NCI-H2107 (cell line): Measurements from ENCODE around the gene RHEBL1.

Source experiments
- DNase-seq: peaks from one replicate; lab custom pipeline; 2025; lab: John Stamatoyannopoulos, UW

RHEBL1 gene

DNA sequence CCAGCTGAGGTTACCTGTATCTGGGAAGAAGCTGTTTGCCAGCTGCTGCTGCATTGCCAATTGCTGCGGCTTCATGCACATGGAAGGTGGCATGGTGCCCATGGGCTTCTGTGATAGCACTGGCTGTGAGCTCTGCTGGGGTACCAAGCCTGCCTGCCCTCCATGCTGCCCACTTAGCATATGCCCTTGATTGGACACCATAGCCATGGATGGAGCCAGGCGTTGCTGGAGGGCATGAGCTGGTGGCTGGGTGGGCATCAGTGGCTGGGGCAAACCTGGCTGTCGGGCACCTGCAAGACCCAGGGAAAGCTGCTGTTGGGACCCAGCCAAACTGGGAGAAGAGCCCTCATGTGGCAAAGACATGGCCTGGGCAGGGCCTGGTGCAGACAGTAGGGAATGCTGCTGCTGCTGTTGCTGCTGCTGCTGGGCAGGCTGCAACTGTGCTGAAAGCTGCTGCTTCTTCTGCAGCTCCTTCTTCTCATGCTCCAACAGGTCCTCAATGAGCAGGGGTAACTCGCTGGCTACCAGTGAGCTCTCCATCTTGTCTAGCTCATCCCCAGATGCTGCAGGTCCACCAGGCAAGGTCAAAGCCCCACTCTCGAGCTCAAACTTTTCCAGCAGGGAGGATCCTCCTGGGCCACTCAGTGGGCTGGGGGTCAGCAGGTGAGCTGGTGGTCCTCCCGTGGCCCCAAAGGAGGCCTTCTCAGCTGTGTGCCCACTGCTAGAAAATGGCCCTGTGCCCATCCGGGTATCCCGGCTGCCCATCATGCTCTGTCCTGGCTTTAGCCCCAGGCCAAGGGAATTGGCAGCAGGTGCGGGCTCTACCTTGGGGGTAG is 32.5 kb downstream of the RHEBL1 start:
- DNase-seq, result no peak

GRCh38 chr12:49036029-49036428 is 33.8 kb downstream of the RHEBL1 start:
- DNase-seq, result no peak

DNA sequence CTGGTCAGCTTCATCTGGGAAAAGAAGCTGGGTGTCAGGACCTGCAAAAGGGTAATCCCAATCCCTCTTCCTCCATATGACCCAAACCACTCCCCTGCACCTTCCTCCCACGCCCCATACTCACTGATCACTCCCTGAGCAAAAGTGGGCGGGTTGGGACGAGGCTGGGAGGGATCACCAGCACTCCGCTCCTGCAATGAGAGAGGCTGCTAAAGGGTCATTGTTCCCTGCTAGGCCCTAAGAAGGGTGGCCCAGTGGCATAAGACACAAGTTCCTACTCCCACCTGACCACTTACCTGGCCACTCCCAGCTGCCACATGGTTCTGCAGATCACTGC is 35.5 kb downstream of the RHEBL1 start:
- no peak for DNase-seq

GRCh38 chr12:49033611-49034285 is 36.0 kb downstream of the RHEBL1 start:
- no peak for DNase-seq

GRCh38 chr12:49032679-49033447 is 36.9 kb downstream of the RHEBL1 start:
- DNase-seq, result no peak

GRCh38 chr12:49032276-49032675 is 37.5 kb downstream of the RHEBL1 start:
- no peak for DNase-seq

GRCh38 chr12:49031573-49032161 is 38.1 kb downstream of the RHEBL1 start:
- no peak for DNase-seq

GRCh38 chr12:49030714-49031572 is 38.8 kb downstream of the RHEBL1 start:
- no peak for DNase-seq

GRCh38 chr12:49030119-49030518 is 39.7 kb downstream of the RHEBL1 start:
- DNase-seq, result no peak

DNA sequence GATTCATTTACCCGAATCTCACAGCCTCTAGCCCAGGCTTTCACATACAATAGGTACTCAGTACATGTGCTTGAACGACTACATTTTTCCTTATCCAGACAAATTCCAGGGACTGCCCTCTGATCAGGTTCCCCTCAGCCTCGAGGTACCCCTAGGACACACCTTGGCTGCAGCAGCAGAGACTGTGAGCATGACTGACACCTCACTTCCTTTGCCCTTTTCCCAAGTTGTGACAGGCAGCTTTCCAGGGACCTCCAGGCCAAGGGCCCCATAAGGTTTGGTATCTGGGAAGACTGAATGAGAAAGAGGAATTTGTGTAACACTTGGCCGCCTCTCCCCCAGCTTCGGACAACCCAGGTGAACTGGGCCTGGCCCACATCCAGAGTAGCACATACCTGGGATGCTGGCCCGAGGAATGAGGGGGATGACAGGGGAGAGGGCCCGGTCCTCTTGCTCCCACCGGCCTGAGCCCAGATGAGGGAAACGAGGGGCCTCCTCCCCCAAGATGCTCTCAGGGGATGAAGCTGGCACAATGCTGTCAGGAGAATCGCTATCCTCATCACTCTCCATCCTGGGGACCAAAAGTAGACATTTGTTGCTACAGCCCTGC is 41.0 kb downstream of the RHEBL1 start:
- no peak for DNase-seq

DNA sequence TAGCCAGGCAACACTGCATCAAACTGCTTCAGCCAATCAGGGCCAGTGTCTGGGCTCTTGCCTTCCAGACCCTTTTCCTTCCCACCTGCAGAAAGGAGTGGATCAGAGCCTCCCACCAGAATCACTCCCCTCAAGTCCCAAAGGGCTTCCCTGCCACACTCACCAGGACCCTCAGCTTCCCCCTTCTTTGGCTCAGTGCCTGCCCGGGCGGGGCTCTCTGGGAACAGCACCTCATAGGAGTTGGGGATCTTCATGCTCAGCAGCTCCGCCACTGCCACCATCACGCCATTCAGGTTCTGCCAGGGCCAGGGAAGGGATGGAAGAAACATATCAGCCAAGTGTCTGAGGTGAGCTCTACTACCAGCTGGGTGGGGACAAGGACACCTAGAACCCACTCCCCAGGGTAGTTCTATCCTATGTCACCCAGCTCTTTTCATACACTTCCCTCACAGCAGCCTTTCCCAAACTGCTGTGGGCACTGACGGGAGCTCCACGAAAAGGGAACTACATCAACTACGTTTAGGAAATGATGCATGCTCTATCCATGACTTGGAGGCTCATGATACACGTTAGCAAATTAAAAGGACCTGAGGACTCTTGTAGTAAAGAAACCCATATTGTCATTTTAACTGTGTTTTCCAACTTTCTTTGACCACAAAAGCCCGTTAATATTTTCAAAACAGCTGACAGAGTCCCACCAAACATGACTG is 41.8 kb downstream of the RHEBL1 start:
- DNase-seq, result no peak

DNA sequence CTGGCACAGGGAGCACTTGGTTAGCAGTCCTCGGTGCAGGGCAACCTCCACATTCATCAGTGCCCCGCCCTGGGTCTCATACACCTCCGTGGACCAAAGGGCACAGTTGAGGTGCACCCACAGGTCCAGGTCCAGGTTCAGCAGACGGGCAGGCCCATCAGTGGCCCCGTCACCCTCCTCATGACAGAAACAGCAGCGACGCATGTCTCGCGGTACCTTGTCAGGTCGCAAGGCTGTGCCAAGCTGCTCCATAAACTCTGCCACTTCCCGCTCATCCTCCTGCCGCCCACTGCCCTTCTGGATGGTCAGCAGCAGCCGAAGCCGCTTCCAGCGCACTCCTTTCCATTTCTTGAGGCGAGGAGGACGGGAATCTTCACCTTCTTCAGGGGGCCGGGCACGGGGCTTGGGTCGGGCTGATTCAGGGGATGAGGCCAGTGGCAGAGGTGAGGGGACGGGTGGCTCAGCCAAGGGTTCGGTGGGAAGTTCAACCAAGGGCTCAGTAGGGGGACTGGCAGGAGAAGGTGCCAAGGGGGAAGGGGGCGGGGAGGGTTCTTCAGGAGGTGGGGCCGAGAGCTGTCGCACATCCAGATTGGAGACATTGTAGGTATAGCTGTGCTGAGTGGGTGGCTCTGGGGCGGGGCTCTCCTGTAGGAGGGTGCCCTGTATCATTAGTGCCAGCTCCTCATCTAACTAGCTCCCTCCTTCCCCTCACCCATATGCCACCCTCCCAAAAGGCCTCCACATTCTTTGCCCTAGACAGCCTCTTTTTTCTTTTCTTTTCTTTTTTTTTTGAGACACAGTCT is 42.9 kb downstream of the RHEBL1 start:
- DNase-seq, result no peak

GRCh38 chr12:49026101-49026500 is 43.7 kb downstream of the RHEBL1 start:
- no peak for DNase-seq

GRCh38 chr12:49025463-49025862 is 44.3 kb downstream of the RHEBL1 start:
- no peak for DNase-seq

- no peak for DNase-seq
Observed at GRCh38 chr12:49024543-49024942, 45.2 kb downstream of the RHEBL1 start.

DNA sequence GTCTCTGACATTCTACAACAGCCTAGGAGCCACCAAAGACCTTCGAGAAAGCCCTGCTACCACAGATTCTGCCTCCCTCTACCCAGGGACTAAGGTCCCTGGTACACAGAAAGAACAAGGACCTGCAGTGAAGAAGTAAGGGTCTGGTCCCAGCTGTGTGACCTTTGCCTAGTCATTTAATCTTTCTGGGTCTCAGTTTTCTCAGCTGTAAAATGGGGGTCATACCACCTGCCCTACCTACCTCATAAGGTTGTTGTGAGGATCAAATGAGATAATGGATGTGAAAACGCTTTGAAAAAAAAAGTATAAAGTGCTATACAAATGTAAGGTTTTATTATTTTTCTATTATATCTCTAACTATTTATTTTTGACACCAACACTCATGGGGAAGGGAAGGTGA is 46.0 kb downstream of the RHEBL1 start:
- DNase-seq, result no peak

DNA sequence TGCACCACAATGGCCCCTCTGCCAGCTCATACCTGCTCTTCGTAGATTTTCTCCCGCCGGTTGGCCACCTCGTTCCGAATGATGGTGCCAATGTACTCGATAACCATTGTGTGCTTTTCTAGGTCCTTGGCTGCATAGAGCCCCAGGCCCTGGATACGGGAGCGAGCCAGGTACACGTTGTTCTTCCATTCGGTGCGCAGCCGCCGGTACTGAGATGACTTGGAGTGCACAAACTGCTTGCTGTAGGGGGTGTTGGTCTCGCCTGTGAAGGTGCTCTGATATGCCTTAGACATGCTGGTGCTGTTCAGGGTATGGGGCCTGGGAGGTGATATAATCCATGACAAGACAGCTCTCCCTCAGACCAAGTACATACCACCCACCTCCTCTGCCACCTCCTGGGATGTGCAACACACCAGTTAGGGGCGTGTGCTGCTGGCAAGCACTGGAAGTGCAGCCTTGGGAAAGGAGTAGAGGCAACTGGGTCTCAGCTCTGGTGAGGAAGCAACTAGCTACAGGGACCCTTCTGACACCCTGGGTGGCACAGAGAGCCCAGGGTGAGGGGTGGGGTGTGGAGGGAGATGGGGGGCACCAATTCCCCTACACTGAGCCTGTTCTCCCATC is 47.1 kb downstream of the RHEBL1 start:
- DNase-seq, result no peak

DNA sequence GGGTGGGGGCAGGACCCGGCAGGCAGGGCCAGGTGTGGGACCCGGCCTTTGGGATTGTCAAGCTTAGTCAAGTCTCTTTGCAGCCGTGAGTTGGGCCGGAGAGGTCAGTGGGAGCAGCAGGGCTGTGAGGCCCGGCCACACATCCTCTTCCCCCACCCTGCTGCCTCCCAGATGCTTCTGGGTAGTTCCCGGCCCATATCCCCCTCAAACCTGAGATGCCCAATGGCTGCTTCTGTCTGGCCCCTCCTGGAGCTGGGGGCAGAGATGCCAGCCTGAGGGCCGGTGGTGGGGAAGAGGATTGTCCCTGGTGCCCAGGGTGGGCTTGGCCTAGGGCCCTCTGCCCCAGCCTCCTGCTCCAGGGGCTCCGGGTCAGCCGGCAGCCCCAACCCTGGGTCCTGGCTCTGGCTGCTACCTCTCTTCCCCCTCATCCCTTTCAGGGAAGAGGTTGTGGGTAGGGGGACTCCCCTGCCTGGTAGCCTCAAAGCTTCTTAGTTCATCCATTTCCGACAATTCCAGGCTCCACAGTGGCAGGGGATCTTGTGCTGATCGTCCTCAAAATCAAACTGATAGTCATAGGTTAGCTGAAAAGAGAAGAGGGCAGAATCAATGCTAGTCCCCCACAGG is 48.4 kb downstream of the RHEBL1 start:
- DNase-seq, result no peak

DNA sequence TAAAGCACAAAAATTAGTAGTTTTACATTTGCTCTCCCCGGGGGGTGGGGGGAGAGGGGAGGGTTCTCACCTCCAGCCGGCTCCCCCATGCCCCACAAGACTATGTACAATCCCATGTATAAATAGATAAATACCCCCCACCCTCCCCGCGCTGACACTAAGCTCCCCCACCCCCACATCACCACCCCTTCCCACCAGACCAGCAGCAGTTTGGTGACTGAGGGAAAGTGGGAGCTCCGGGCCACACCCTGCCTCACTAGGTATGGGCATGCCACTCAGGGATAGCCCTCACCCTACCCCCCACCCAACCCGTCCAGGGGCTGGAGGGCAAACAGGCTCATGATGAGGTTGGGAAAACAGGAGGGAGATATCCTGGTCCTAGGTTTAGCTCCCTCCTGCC is 49.3 kb downstream of the RHEBL1 start:
- no peak for DNase-seq
